Natural killer cell treated with Interleukin-12 subunit alpha and Interleukin-12 subunit beta and Interleukin-15 and Interleukin-18, amount 100 ng/mL, for 72 hours (primary cell): ENCODE data around the gene SPAG9. TPM values are rescaled to one million over a fixed set of nuclear protein-coding genes. Genes with fewer than 3 reads are reported as not detected.

Source experiments
- ATAC-seq, 2 donors: fragments of 150-1000 bp; cut with Tn5 transposase in 1 of 2; sonication (Bioruptor Pico), chemical (Tn5 transposase) in 1 of 2; 2 replicates each; pipeline ENCODE4 v1.10.0; 2021
- DNase-seq: peaks from one replicate; pipeline ENCODE4 v3.0.0; 2022; ENCODE audit warnings: low spot score
- H3K27ac Mint-ChIP-seq, 2 donors: 1 replicate in 1 of 2; 2 replicates in 1 of 2; pipeline ENCODE4 v1.8.0; 2022; ENCODE audit warnings: mixed read lengths in 2 of 2, mild to moderate bottlenecking in 1 of 2, moderate library complexity in 1 of 2
- H3K27me3 Mint-ChIP-seq, 2 donors: 1 replicate in 1 of 2; 2 replicates in 1 of 2; pipeline ENCODE4 v1.8.0; 2022; ENCODE audit warnings: mixed read lengths in 2 of 2
- H3K36me3 Mint-ChIP-seq: one replicate; pipeline ENCODE4 v1.8.0; 2022; ENCODE audit warnings: mixed read lengths
- H3K4me1 Mint-ChIP-seq, 2 donors: 1 replicate in 1 of 2; 2 replicates in 1 of 2; pipeline ENCODE4 v1.8.0; 2022; ENCODE audit warnings: low read depth in 2 of 2, mixed read lengths in 2 of 2, mild to moderate bottlenecking in 1 of 2
- H3K4me3 Mint-ChIP-seq: one replicate; pipeline ENCODE4 v1.8.0; 2022; ENCODE audit warnings: mixed read lengths
- H3K9me3 Mint-ChIP-seq: 2 replicates; pipeline ENCODE4 v1.8.0; 2022; ENCODE audit warnings: mixed read lengths
- total RNA-seq, 2 donors: library from RNA; stranded (reverse); gene quantifications; one replicate each; pipeline ENCODE4 v1.2.3, GENCODE V29; 2022

Gene SPAG9
- total RNA-seq, 2 donors from 2014 or later, result 49.2 to 87.5 TPM

DNA sequence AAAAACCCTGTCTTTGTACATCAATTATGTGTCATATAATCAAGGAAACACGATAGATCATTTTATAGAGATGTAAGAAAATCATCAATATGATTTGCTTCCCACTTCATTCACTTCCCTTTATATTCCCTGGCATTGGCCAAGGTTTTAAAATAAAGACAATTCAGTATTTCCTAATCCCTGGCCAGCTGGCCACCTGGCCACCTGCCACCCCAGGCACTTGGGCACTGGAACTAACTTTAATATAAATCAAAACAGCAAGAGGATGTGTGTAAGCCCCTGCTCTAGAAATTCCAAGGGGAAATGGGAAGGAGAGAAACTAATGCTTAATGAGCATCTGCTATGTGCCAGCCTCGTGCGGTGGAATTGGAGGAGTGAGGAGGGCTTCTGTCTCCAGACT lies 195.9 kb downstream of the SPAG9 start:
- Mint-ChIP-seq H3K27me3 (peaks cover 11 to 24% of the 10 kb centered on the region in 2 donors), H3K4me1 (peaks cover 9 to 33% of the 10 kb centered on the region in 2 donors), H3K9me3 (no peaks in the 10 kb centered on the region), H3K4me3 (no peak overlapping the region), H3K27ac (peak overlapping the region in 1 of 2 donors; percentile 44), H3K36me3 (no peaks in the 10 kb centered on the region)
- DNase-seq (no peak), ATAC-seq (no peak)

DNA sequence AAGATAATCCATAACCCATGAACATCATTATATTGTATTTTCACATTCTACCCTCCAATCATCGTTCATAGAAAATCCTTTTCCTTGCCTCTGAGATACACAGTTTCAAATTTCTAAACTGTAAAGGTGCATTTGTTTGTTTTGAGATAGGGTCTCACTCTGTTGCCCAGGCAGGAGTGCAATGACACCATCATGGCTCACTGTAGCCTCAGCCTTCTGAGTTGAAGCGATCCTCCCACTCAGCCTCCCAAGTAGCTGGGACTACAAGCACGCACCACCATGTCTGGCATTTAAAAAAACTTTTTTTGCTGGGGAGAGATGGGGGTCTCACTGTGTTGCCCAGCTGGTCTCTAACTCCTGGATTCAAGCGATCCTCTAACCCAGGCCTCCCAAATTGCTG lies 196.4 kb downstream of the SPAG9 start:
- Mint-ChIP-seq H3K27me3 (peaks cover 11 to 25% of the 10 kb centered on the region in 2 donors), H3K4me3 (no peak overlapping the region), H3K36me3 (no peaks in the 10 kb centered on the region), H3K4me1 (peaks cover 13 to 35% of the 10 kb centered on the region in 2 donors), H3K9me3 (no peaks in the 10 kb centered on the region), H3K27ac (peak overlapping the region in 1 of 2 donors; percentile 44)
- no peak for ATAC-seq
- DNase-seq, result no peak

DNA sequence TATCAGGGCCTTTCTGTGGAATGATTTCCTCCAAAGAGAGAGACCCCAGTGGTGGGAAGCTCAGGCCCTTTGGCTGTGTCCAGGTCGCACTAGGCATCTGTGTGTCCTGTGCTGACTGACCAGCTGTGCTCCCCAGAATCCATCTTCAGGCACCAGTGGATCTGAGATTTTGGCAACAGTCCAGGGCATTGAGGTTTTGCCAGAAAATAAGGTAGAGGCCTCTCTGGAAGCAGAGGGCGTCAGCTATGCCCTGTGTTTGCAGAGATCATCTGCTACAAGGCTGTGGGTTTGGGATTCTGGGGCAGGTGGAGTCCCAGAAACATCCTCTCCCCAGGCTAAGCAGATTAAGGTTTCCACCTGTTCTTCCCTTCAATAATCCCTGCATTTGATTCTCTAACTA lies 197.1 kb downstream of the SPAG9 start:
- Mint-ChIP-seq H3K27ac (no peak overlapping the region), H3K4me3 (no peak overlapping the region), H3K36me3 (no peaks in the 10 kb centered on the region), H3K9me3 (no peaks in the 10 kb centered on the region), H3K27me3 (peaks cover 11 to 24% of the 10 kb centered on the region in 2 donors), H3K4me1 (peaks cover 17 to 36% of the 10 kb centered on the region in 2 donors)
- ATAC-seq, result no peak
- DNase-seq, result no peak

DNA sequence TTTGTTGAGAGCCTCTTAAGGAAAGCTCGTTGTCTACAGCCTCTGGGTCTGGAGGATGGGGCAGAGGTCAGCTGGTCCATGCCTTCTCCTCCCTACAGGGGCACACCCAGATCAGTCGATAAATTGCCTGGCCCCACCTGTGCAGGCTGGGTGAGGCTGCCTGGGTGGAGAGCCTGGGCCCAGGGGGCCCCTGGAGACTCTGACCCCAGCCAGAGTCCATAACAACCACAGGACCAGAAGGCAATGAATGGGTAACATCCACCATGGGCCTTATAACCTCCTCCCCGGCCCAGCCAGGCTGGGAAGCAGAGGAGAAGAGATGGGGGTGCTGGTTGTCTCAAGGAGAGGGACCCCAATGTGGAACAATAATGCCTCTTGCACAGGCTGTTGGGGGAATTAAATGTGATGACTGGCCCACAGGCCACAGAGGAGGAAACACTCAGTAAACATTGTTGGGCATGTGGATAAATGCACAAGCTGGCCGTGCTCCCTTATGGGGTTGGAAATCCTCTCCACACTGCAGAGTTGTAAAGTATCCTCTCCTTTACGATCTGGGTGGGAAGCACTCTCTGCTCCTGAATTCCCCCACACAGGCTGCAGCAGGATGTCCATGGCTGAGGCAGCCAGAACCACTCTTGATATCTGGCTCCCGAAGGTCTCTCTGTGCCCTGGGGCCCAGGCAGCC lies 197.8 kb downstream of the SPAG9 start:
- Mint-ChIP-seq H3K4me3 (no peak overlapping the region), H3K4me1 (peaks cover 17 to 29% of the 10 kb centered on the region in 2 donors), H3K27ac (no peak overlapping the region), H3K27me3 (peaks cover 5 to 17% of the 10 kb centered on the region in 2 donors), H3K36me3 (no peaks in the 10 kb centered on the region), H3K9me3 (no peaks in the 10 kb centered on the region)
- ATAC-seq, result no peak
- DNase-seq, result no peak

DNA sequence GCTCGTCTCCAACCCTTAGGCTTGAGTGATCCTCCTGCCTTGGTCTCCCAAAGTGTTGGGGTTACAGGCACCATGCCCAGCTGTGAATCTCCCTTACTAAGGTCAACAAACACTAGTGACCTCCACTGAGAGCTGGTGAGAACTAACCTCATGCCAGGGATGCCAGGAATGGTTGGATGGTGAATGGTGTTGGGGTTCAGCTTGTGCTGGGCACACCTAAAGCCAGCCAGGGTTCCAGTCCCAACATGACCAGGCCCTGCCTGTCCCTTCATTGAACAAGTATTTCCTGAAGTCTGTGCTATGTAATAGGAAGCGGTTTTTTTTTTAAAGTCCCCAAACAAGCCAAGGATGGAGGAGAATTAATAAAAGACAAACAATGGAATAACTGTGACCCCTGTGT lies 198.6 kb downstream of the SPAG9 start:
- H3K4me3 Mint-ChIP-seq, result no peak overlapping the region
- DNase-seq, result no peak
- H3K27me3 Mint-ChIP-seq, result peaks cover 0 to 12% of the 10 kb centered on the region in 2 donors
- ATAC-seq, result no peak
- H3K9me3 Mint-ChIP-seq, result no peaks in the 10 kb centered on the region
- peaks cover 15 to 21% of the 10 kb centered on the region in 2 donors for H3K4me1 Mint-ChIP-seq
- no peaks in the 10 kb centered on the region for H3K36me3 Mint-ChIP-seq
- no peak overlapping the region for H3K27ac Mint-ChIP-seq

DNA sequence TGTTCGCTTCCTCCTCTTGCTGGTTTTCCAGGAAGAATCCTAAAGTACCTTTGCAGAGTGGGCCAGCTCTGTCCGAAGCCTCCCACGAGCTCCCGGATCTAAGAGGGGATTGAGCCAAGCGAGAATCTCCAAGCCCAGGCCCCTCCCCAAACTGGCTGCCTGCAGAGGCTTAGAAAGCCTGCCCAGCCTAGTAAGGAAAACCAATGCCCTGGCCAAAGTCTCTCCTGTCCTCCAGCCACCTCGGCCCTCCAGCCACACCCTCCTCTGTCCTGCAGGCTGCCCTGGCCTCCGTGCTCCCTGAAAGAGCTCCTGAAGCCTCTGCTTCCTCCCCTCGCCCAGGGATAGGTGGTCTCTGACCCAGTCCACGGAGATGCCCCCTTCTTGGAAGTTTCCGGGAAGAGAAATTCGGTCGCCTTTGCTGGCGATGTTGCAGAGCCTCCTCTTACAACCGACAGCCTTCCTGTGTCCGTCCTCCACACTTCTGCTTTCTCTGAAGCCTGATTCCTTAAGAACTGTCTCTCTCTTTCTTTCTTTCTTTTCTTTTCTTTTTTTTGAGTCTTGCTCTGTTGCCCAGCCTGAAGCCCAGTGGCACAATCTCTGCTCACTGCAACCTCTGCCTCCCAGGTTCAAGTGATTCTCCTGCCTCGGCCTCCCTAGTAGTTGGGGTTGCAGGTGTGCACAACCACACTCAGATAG lies 199.6 kb downstream of the SPAG9 start:
- H3K36me3 Mint-ChIP-seq, result no peaks in the 10 kb centered on the region
- peaks cover 0 to 12% of the 10 kb centered on the region in 2 donors for H3K27me3 Mint-ChIP-seq
- H3K4me1 Mint-ChIP-seq, result peaks cover 15 to 18% of the 10 kb centered on the region in 2 donors
- no peak overlapping the region for H3K4me3 Mint-ChIP-seq
- H3K27ac Mint-ChIP-seq, result no peak overlapping the region
- DNase-seq, result no peak
- no peaks in the 10 kb centered on the region for H3K9me3 Mint-ChIP-seq
- ATAC-seq, result no peak

DNA sequence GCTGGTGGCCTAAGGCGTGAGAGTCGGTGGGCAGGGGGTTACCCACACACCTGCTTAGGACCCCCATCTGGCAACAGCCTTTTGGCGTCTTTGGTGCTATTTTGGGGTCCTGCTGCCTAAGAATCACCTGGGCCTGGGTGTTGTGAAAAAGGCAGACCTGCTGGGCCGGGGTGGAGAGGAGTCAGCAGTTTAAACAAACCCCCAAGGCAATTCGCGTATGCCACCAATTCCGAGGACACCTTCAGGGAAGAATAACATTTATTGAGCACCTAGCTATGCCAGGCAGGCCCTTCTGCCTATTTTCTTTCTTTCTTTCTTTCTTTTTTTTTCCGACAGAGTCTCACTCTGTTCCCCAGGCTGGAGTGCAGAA lies 200.6 kb downstream of the SPAG9 start:
- DNase-seq (no peak), ATAC-seq (no peak)
- H3K9me3 Mint-ChIP-seq, result no peaks in the 10 kb centered on the region
- H3K36me3 Mint-ChIP-seq, result no peaks in the 10 kb centered on the region
- peaks cover 0 to 11% of the 10 kb centered on the region in 2 donors for H3K27me3 Mint-ChIP-seq
- H3K4me1 Mint-ChIP-seq, result peaks cover 18 to 21% of the 10 kb centered on the region in 2 donors
- H3K4me3 Mint-ChIP-seq, result no peak overlapping the region
- no peak overlapping the region for H3K27ac Mint-ChIP-seq

DNA sequence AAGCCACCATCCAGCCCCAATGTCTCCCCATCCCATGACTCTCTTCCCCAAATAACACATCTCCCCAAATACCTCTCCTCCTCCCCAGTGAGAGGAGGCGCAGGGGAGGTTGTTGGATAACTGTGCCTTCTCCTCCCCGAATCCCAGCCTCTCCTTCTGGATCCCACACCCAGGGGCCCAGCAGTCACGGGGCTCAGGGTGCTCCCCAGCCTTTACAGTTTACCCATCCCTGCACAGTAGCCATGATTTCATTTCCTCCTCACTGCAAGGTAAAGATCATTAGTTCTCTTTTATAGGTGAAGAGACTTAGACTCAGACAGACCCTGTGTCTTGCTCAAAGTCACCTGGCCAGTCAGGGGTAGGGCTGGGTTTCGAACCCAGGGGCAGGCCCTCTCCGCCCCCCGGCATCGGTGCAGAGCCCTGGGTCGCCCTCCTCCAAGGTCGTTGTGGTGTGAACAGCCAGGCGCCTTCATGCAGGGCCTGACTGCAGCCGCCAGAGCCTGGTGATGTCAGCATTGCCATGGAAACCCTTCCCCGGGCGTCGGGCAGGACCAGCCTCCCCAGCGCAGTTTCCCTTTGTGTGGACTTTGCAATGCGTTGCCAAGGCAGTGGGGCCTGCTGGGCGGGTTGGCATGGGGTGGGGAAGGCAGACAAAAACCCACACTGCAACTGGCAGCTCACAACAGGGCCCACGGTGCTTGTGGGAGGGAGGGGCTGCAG lies 201.2 kb downstream of the SPAG9 start:
- Mint-ChIP-seq H3K4me1 (peaks cover 18 to 21% of the 10 kb centered on the region in 2 donors), H3K4me3 (peak overlapping the region; percentile 58), H3K36me3 (no peaks in the 10 kb centered on the region), H3K27me3 (peaks cover 0 to 9% of the 10 kb centered on the region in 2 donors), H3K27ac (peak overlapping the region; percentile 83 to 87), H3K9me3 (no peaks in the 10 kb centered on the region)
- ATAC-seq, result peak; percentile 82 to 86
- peak; percentile 78 for DNase-seq

DNA sequence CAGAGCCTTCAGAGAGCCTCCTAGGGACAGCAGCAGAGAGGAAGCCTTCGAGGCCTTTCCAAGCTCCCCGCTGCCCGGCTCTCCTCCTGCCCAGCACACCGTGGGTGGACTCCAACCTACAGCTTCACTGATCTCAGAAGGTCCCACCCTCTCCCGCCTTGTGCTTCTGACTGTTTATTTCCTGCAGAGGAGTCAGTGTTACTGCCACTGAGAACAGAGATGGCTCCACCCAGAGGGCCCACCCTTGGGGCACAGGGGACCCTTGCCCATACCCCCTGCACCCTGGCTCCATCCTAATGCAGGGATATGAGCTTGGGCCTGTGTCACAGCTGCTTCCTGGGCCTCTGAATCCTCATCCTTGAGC lies 201.8 kb downstream of the SPAG9 start:
- H3K4me1 Mint-ChIP-seq, result peaks cover 18 to 21% of the 10 kb centered on the region in 2 donors
- ATAC-seq (no peak), DNase-seq (no peak)

DNA sequence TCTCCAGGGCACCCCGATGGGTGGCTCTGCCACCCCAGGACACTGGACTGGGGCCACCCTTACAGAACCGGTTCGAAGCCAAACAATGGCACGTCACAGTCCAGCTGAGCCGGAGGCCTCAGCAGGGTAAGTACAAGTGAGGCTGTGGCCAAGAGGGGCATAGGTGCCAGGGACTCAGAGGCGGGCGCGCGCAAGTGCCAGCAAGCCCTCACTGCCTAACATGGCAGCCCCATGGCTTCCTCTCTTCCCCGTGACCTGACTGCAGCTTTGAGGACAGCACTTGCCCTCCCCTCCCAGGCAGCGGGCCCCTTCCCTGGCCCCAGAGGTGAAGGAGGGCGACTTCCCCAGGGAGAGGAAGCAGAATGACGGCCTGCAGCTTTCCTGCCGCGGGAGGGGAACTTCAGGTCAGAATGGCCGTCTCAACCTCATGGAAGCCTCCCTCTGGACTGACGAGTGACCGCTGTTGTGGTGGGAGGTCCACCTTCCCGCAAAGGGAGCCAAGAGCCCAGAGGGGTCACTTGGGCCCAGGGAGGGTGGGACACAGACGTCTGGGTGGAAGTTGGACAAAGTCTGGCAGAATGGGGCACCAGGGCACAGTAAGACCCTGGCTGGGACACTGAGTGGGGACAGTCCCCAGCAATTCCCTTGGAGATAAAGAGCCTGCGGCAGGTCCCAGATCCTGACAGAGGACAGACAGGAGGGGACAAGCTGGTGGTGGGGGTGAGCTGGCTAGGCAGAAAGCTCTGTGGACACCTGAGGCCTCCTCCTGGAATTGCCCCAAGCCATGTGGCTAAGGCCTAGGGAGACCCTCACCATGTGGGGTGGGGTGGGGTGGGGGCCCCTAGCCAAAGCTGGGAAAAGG lies 202.4 kb downstream of the SPAG9 start:
- H3K4me3 Mint-ChIP-seq, result no peak overlapping the region

More for the DNA sequence above, 201.8 kb downstream of the SPAG9 start:
- H3K27me3 Mint-ChIP-seq, result peaks cover 0 to 9% of the 10 kb centered on the region in 2 donors
- H3K4me3 Mint-ChIP-seq, result peak overlapping the region; percentile 58
- peak overlapping the region; percentile 83 to 87 for H3K27ac Mint-ChIP-seq
- no peaks in the 10 kb centered on the region for H3K36me3 Mint-ChIP-seq
- H3K9me3 Mint-ChIP-seq, result no peaks in the 10 kb centered on the region

DNA sequence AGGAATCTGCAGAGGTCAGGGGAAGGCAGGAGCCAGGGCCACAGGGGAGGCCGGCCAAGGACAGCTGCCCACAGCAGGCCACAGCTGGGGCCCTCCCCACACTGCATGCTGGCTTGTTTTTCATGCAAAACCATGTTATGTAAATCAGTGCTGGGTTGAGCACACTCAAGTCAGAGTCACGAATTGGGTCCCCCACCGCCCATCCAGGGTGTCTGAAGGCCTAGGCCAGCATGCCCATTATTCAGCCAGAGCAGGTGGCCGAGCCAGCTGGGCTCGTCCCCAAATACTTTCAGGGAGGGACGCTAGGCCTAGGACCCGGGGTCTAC lies 203.3 kb downstream of the SPAG9 start:
- H3K27me3 Mint-ChIP-seq, result peaks cover 0 to 9% of the 10 kb centered on the region in 2 donors
- H3K4me3 Mint-ChIP-seq, result no peak overlapping the region
- H3K9me3 Mint-ChIP-seq, result no peaks in the 10 kb centered on the region
- H3K27ac Mint-ChIP-seq, result no peak overlapping the region
- ATAC-seq (no peak), DNase-seq (no peak)
- H3K36me3 Mint-ChIP-seq, result no peaks in the 10 kb centered on the region
- H3K4me1 Mint-ChIP-seq, result peaks cover 18 to 21% of the 10 kb centered on the region in 2 donors

More for the DNA sequence above, 202.4 kb downstream of the SPAG9 start:
- Mint-ChIP-seq H3K36me3 (no peaks in the 10 kb centered on the region), H3K27me3 (peaks cover 0 to 9% of the 10 kb centered on the region in 2 donors), H3K27ac (no peak overlapping the region), H3K4me1 (peaks cover 18 to 21% of the 10 kb centered on the region in 2 donors), H3K9me3 (no peaks in the 10 kb centered on the region)
- DNase-seq (no peak), ATAC-seq (no peak)

DNA sequence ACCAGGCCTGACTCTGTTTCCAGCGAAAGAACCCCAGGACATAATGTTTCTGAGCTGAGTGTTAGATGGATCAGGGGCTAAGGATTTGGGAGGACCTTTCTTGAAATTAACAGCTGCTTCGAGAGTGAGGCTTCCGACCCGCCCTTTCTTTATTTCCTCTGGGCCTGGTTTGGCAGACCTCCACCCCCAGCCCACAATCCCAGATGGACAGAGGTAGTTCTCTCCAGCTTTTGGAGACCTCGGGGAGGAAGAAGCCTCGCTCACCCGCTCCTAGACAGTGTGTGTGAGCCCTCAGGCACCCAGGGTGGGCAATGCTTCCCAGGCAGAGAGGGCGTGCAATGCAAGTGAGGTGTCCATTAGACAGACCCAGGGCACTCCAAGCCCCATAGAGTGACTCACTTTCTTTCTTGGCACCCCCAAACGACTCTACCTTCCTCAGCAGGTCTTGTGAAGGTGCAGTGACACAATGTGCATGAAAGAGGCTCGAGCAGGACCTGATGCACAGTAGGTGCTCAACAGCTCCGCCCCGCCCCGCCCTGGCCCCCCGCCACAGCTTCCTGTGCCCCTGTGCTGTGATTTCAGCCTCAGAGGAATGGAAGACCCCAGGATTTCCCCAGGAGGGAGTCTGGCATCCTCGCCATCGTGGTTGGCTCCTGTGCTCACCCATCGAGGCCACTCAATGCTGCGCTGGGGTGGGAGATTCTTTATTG lies 203.8 kb downstream of the SPAG9 start:
- Mint-ChIP-seq H3K27me3 (peaks cover 0 to 9% of the 10 kb centered on the region in 2 donors), H3K36me3 (no peaks in the 10 kb centered on the region), H3K9me3 (no peaks in the 10 kb centered on the region), H3K4me3 (no peak overlapping the region), H3K4me1 (peaks cover 18 to 21% of the 10 kb centered on the region in 2 donors), H3K27ac (peak overlapping the region; percentile 79 to 81)
- ATAC-seq, result no peak
- DNase-seq, result no peak
